ENCODE results near the gene FKBP10. TPM values are rescaled to one million over a fixed set of nuclear protein-coding genes. Genes with fewer than 3 reads are reported as not detected.
"Not testable (repeated sequence)": the region's sequence is repeated elsewhere in the genome, so short reads cannot be mapped to it uniquely, and the experiment has no call there.

The FKBP10 gene
- total RNA-seq, 1 experiment from 2014 or later, result 264 TPM

DNA sequence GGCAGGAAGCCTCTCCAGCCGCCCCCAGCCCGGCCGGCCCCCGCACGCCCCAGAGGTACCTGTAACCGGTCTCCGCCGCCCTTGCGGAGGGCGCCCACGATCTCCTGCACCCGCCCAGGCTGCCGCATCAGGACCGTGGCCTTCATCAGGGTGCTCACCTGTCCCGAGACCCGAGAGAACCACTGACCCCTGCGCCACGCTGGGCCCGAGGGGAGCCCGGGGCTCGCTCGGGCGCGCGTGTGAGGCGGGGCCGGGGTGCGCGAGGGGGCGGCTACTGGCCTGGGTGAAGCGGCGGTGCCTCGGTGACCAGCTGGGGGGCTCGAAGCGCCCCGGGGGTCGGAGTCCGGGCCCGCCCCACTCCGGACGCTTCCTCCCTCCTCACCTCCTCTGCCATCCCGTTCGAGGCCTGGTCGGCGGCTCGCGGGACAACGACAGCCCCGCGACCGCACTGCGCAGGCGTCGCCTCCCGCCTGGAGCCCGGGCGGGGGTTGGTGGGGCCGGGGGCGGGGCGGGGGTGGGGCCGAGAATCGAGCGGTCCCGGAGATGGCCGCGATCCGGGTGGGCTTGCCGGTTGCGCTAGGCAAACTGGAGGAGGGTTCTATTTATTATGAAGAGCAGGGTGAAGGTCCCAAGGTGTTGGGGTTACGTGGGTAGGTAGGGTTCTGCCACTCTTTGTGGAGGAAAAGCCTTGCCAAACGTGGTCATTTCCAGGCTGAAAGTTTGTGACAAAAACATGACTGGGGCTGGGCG, 23.2 kb downstream of the FKBP10 start, which contains the start of gene NT5C3B:
Gene NT5C3B, minus strand, starts transcription at position 433 of the 750 bp plus-strand sequence. Its CDS starts 39 bp downstream, at position 394.
- peak; percentile 38 for DNase-seq (ENCODE audit: extremely low read depth, low read depth)

DNA sequence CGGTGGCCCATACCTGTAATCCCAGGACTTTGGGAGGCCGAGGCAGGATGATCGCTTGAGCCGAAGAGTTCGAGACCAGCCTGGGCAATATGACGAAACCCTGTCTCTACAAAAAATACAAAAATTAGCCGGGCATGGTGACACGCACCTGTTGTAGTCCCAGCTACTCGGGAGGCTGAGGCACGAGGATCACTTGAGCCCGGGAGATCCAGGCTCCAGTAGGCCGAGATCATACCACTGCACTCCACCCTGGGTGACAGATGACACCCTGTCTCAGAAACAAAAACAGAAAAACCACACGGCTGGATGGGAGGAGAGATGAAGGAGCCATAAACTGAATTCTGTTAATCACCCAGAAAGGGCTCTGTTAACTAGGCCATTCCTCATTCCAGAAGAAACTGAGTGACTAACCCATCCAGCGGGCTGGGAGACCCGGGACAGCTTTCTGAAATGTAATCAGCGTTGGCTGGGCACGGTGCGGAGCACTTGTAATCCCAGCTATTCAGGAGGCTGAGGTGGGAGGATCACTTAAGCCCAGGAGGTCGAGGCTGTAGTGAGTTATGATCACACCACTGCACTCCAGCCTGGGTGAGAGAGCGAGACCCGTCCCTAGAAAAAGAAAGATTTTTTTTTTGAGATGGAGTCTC, 23.9 kb downstream of the FKBP10 start:
- no peak for DNase-seq (ENCODE audit: extremely low read depth, low read depth)

DNA sequence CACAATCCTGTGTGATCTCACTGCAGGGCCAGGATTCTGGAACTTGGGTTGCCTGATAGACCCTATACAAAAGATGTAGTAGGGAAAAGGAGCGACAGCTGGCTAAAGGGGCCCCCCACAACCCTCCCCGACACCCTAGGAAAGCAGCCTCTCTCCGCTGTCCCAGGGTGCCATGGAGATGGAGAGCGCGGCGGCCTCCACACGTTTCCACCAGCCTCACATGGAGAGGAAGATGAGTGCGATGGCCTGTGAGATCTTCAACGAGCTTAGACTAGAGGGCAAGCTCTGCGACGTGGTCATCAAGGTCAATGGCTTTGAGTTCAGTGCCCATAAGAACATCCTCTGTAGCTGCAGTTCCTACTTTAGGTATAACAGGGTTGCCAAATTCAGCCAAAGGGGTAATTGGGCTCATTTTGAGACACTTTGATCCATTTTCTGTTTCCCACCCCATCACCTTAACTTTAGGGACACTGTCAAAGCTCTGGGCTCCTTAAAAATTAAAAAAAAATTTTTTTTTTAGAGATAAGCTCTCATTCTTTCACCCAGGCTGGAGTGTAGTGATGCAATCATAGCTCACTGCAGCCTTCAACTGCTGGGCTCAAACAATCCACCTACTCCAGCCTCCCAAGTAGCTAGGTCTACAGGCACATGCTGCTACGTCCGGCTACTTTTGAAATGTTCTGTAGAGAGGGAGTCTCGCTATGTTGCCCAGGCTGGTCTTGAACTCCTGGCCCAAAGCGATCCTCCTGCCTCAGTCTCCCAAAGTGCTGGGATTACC, 25.1 kb downstream of the FKBP10 start, which contains the start of gene KLHL10:
Gene KLHL10, plus strand, starts transcription at position 65 of the 778 bp plus-strand sequence. Its CDS starts 108 bp downstream, at position 173.
- DNase-seq (ENCODE audit: extremely low read depth, low read depth), result no peak

DNA sequence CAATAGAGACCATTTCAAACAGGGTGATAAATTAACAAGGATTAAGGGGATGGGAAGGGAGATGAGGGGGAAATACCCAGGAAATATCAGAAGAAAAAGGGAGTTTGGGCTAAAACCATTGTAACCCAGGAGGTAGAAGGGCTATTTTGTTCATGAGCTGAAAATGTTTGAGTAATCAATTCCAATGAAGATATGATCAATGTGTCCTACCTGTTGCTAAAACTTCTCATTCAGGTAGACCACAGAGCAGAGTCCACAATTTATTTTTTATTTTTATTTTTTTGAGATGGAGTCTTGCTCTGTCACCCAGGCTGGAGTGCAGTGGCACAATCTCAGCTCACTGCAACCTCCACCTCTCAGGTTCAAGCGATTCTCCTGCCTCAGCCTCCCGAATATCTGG, 26.6 kb downstream of the FKBP10 start:
- not testable (repeated sequence) for DNase-seq (ENCODE audit: extremely low read depth, low read depth)

DNA sequence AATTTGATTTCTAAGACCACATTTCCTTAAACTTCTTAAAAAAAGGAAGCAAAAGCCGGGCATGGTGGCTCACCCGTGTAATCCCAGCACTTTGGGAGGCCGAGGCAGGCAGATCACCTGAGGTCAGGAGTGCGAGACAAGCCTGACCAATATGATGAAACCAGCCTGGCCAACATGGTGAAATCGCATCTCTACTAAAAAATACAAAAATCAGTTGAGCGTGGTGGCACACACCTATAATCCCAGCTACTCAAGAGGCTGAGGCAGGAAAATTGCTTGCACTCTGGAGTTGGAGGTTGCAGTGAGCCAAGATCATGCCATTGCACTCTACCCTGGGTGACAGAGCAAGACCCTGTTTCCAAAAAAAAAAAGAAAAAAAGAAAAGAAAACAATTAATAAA, 28.0 kb downstream of the FKBP10 start:
- DNase-seq (ENCODE audit: extremely low read depth, low read depth), result not testable (repeated sequence)

DNA sequence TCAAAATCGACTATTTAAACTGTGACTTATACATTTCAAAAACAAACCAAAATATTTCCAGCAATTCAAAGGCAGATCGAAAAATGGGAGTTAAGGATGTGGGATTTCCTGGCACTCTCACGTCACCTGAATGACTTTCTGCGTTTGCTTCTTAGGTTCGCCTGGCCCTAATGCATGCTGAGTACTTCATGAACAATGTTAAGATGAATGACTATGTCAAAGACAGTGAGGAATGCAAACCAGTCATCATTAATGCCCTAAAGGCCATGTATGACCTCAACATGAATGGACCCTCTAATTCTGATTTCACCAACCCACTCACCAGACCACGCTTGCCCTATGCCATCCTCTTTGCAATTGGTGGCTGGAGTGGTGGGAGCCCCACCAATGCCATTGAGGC, 32.2 kb downstream of the FKBP10 start:
- no peak for DNase-seq (ENCODE audit: extremely low read depth, low read depth)

DNA sequence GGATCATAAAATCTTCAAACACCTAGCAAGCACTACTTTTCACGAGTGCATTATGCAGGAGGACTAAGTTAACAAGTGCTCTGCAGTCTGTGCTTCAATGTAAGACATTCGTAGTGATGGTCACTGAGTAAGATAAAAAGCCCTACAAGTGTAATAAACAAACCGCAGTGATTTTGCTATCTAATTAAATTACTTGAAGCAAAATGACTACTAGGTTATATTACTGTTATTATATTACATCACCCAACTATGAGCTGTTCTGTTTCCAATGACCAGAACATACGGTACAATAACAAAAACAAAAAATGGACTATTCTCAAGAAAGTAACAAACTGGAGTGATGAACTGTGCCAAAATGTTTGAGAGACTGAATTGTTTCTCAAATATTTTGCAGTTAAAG, 36.0 kb downstream of the FKBP10 start:
- DNase-seq (ENCODE audit: extremely low read depth, low read depth), result no peak

DNA sequence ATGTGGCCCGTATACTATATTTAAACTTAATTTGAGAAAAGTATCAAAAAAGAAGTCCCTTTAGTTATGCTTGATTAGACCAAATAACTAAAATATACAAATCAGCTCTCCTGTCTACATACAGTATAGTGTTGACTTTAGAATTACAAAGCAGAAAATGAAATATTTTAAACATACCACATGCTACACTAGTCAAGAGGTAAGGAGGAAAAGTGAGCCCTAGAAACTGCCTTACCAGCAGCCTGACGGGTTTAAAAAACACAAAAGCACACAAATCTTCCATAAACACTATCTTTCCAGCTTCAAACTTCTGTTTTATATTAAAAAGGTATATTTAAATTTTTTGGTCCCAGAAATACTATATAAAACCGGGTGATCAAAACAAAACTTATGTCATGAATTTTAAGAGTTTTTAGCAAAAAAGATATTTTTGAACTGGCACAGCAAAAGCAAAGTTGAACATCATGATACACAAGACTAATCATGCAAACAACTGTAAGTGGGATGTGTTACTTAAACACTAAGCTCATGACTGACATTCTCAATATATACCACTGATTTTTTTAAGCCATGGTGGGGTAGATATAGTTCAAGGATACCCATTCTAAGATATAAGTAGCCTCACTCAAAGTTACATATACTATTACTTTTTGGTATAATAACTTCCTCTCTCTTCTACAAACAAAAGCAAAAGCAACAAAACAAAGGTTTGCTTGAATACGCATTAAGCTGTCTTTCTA, 36.6 kb downstream of the FKBP10 start:
- DNase-seq (ENCODE audit: extremely low read depth, low read depth), result no peak

DNA sequence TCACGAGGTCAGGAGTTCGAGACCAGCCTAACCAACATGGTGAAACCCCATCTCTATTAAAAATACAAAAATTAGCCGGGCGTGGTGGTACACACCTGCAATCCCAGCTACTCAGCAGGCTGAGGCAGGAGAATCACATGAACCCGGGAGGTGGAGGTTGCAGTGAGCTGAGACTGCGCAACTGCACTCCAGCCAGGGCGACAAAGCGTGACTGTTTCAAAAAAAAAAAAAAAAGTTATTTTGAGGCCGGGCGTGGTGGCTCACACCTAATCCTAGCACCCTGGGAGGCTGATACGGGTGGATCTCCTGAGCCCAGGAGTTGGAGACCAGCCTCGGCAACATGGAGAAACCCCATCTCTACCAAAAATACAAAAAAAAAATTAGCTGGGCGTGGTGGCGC, 38.6 kb downstream of the FKBP10 start:
- DNase-seq (ENCODE audit: extremely low read depth, low read depth), result not testable (repeated sequence)

DNA sequence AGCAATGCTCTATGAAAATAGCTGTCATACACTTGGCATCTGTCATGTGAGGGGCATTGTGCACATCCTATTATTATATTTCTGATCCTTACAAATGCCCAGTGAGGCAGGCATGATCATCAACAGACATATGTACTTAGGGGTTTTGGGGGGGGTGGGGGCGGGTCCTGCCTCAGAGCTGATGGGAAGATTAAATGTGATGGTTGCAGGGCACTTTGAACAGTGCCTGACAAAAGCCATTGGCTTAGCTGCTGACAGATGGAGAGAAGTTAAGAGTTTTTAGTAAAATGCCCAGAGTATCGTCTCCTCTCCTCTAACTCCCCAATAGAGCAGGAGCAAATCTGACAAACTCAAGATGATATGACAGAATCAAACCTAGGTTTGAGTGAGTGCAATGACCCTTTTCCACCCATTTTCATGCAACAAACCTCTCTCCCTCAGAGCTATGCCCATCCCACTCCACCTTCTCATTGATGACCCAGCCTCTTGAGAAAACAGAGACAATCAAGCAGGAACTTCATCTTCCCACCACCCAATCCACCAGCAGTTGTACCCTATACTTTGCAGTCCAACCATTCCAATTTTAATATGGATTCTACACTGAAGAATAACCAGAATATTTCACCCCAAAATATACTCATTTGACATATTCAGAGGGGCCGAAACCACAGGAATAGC, 47.6 kb downstream of the FKBP10 start:
- DNase-seq (ENCODE audit: extremely low read depth, low read depth), result no peak

DNA sequence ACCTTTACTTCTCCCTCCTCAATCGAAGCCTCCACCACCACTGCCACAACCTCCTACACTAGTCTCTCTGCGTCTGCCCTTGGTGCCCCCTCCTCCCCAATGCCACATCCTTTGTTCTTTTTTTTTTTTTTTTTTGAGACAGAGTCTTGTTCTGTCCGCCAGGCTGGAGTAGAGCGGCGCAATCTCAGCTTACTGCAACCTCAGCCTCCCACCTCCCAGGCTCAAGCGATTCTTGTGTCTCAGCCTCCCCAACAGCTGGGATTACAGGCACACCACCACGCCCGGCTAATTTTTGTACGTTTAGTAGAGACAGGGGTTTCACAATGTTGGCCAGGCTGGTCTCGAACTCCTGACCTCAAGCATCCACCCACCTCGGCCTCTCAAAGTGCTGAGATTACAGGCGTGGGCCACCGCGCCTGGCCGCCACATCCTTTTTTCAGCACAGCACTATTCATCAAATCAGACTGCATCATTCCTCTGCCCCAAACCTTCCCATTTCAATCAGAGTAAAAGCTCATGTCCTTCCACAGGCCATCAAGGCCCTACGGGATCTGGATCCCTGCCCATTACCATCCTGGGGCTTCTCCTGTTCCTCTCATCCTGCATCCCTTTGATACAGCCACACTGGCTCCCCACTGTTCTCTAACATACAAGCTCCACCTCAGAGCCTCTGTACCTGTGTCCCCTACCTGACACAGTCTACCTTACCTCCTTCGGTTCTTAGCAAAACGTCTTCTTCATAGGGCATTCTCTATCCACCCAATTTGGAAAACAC, 50.5 kb downstream of the FKBP10 start:
- no peak for DNase-seq (ENCODE audit: extremely low read depth, low read depth)

DNA sequence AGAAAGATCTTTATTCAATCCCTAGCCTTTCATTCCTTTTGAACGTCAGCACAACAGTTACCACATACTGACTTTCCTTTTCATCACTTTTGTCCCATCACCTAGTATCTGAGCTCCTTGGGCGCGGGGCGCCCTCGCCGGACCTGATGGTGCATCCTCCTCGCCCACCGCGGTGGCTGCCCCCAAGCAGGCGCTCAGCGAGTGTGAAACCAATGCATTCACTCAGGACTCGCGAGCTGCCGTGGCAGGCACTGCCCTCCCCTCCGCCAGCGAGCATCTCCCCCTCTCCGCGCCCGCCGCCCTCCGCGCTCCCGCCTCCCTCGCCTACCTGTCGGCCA, 51.7 kb downstream of the FKBP10 start:
- DNase-seq (ENCODE audit: extremely low read depth, low read depth), result no peak

DNA sequence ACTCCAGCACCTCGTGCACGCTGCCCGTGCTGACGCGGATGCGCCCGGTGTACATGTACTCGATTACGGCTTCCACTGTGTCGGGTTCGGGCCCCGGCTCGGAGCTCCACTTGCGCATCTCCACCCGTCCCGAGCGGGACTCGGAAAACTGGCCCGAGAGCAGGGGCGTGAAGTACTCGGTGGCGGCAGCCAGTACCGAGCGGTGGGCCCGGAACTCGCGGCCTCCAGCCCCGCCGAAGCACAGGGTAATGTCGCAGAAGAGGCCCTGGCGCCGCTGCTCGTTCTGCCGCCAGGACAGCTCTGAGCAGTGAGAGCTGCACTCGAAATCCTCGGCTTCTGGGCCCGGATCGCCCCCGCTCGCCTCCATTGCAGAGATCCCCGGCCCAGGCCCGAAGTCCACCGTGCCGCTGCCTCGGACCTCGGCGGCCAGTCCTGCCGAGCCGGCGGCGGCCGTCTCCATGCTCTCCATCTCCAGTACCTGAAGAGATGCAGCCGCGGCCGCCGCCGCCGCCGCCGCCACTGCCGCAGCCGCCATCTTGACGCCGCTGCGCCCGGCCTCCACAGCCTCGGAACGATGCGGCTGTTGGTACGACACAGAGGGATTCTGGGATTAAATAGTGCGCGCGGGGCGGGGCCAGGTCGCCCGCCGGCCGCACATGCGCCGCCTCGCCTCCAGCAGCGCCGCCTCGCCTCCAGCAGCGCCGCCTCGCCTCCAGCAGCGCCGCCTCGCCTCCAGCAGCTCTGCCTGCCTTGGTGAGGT, 52.2 kb downstream of the FKBP10 start, which contains the start of gene KLHL11:
Gene KLHL11, minus strand, starts transcription at position 588 of the 760 bp plus-strand sequence. Its CDS starts 53 bp downstream, at position 535.
- DNase-seq (ENCODE audit: extremely low read depth, low read depth), result peak; percentile 86

DNA sequence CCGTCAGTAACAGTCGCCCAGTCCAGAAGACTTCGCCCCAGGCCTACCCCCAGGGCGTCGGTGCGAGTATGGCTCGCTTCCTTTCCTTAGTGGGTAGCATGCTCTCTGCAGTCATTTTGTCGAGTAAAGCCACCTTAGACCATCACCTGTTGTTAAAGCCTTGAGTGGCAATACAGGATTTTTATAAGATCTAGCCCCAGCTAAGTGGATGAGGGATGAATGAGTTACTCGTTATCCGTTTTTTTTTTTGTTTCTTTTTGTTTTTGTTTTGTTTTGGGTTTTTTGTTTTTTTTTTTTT, 52.7 kb downstream of the FKBP10 start:
- no peak for DNase-seq (ENCODE audit: extremely low read depth, low read depth)

DNA sequence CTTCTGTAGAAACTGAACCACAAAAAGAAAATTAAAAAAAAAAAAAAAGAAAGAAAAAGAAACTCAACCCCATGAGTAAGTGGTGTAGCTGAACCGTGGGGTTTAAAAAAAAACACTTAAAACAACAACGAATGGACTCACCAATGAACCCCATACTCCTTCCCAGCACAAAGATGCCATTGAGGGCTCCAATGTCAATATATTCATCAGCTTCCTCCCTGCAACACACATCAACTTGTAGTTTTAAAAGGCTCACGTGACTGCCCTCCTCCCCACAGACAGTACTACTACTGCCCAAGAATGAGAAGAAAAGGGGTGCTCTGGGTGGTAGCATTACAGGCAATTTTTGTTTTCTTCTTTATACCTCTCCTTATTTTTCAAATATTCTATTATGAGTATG, 55.8 kb downstream of the FKBP10 start:
- no peak for DNase-seq (ENCODE audit: extremely low read depth, low read depth)

DNA sequence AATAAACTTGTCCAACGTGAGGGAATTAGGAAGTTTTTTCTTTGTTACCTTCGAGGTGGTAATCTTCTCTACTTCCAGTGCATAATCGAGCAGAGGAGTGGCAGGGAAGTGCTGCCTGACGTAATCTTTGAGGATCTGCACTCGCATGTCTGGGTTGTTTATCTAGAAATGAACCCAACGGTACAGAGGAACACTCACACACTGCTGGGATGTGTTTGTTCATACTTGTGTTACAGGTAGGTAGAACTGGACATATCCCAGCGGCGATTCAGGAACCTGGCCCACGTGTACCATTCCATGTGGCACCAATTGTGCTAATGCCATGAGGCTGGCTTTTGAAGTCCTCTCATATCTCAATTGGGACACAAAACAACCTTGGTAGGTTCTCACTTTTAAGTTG, 56.6 kb downstream of the FKBP10 start:
- DNase-seq (ENCODE audit: extremely low read depth, low read depth), result no peak

DNA sequence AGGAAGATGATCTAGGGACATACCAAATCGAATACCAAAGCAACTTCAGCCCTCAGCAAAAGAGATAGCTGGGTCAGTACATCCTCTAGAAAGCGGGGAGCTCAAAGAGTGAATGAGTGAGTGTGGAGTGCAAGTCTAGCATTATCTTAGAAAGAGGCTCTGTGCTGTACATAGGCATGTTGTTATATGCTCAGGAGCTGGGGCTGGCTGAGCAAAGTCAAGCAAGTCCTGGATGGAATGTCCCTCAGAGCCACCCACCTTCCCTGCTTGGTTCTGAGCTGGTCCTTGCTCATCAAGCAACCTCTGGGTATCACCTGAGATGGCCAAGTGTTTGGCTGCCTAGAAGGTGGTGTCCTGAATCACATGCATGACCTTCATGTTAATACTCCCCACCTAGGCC, 57.3 kb downstream of the FKBP10 start:
- DNase-seq (ENCODE audit: extremely low read depth, low read depth), result no peak

DNA sequence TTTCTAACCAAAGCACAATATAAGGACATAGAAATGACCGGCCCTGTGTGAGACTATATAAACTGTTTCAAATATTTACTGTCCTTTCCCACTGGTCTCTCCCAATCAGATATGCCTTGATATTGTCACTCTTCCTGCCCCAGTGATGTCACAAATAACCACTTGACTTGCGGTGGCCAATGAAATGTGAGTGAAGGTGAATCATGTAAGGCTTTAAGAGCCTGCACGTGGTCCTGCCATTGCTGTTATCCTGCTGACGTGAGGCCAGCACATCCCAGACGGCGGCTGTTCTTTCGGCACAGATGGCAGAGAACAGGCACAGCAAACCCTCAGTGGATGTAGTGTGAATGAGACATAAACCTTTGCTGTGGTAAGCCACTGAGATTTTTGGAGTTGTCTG, 57.8 kb downstream of the FKBP10 start:
- no peak for DNase-seq (ENCODE audit: extremely low read depth, low read depth)

DNA sequence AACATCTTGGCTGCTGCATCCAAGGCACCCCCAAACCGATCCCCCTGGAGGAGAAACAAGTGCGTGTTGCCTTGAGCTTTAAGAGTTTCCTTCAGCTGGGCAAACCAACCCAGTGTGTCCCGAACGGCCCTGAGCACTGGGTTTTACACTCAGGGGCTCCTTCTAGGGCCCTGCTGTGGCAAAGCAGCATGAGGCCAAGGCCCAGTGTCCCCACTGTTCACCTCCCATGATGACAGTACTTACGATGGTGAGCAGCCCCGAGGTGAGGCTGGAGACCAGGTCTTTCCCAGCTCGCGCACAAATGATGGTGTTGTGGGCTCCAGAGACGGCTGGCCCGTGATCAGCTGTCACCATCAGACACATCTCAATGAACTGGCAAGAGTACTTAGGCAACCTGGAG, 59.0 kb downstream of the FKBP10 start:
- no peak for DNase-seq (ENCODE audit: extremely low read depth, low read depth)

All from NCI-H460 (cell line).